Measurements from ENCODE around the gene SUGCT.

DNA sequence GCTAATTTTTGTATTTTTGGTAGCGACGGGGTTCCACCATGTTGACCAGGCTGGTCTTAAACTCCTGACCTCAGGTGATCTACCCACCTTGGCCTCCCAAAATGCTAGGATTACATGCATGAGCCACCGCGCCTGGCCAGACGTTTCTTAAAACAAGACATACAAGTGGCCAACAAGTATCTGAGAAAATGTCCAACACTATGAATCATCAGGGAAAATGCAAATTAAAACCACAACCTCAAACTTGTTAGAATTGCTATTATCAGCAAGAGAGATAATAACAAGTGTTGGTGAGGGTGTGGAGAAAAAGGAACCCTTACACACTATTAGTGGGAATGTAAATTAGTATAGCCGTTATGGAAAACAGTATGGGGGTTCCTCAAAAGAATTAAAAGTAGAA, 148.6 kb downstream of the SUGCT start:
- TF ChIP-seq, protein P1, sequence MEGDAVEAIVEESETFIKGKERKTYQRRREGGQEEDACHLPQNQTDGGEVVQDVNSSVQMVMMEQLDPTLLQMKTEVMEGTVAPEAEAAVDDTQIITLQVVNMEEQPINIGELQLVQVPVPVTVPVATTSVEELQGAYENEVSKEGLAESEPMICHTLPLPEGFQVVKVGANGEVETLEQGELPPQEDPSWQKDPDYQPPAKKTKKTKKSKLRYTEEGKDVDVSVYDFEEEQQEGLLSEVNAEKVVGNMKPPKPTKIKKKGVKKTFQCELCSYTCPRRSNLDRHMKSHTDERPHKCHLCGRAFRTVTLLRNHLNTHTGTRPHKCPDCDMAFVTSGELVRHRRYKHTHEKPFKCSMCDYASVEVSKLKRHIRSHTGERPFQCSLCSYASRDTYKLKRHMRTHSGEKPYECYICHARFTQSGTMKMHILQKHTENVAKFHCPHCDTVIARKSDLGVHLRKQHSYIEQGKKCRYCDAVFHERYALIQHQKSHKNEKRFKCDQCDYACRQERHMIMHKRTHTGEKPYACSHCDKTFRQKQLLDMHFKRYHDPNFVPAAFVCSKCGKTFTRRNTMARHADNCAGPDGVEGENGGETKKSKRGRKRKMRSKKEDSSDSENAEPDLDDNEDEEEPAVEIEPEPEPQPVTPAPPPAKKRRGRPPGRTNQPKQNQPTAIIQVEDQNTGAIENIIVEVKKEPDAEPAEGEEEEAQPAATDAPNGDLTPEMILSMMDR (IDR thresholded peaks at IDR 0.05; ENCODE audit: low read depth, low read length): no peak
- TF ChIP-seq EZH2phosphoT487 (IDR thresholded peaks at IDR 0.05; ENCODE audit: low read depth): no peak
